Ascending aorta (tissue), 2 donors: ENCODE measurements around the gene LTBP3. TPM values are rescaled to one million over a fixed set of nuclear protein-coding genes. Genes with fewer than 3 reads are reported as not detected.
A peak's percentile ranks its signal among the peaks of the same experiment; 100 is the strongest.

Experiments used
- DNase-seq, 2 donors: peaks; one replicate each; pipeline ENCODE4 v3.0.0-alpha.2; 2019; ENCODE audit warnings: low spot score in 2 of 2
- H3K27ac ChIP-seq, 2 donors: fragments of 200-600 bp; sonication (generic); one replicate each; pipeline ENCODE4 v1.5.1; 2016 to 2017; ENCODE audit warnings: mild to moderate bottlenecking in 1 of 2
- H3K27me3 ChIP-seq: fragments of 200-600 bp; sonication (generic); one replicate; pipeline ENCODE4 v1.5.1; 2017
- H3K36me3 ChIP-seq, 2 donors: fragments of 200-600 bp; sonication (generic); one replicate each; pipeline ENCODE4 v1.5.1; 2016
- H3K4me1 ChIP-seq, 2 donors: fragments of 200-600 bp; sonication (generic); one replicate each; pipeline ENCODE4 v1.5.1; 2016 to 2017; ENCODE audit warnings: mild to moderate bottlenecking in 1 of 2
- H3K4me3 ChIP-seq, 2 donors: fragments of 200-600 bp; sonication (generic); one replicate each; pipeline ENCODE4 v1.5.1; 2016 to 2017; ENCODE audit warnings: mild to moderate bottlenecking in 1 of 2
- H3K9me3 ChIP-seq, 2 donors: fragments of 200-600 bp; sonication (generic); one replicate each; pipeline ENCODE4 v1.5.1; 2016
- CTCF ChIP-seq, 3 experiments: fragments of 200-600 bp in 2 of 3; fragments of 450-650 bp in 1 of 3; sonication (generic) in 2 of 3; IDR thresholded peaks; one replicate each; pipeline ENCODE4 v1.5.1; 2016 to 2019; ENCODE audit warnings: antibody characterized with exemption in 3 of 3, mild to moderate bottlenecking in 1 of 3, moderate library complexity in 1 of 3
- intact Hi-C: fragments of 100-400 bp; cut with DNase I; formaldehyde crosslinking; loops from one replicate; pipeline ENCODE4 v1.15.1; 2023
- total RNA-seq: library from RNA; depleted of rRNA; stranded (reverse); fragments of >200 nt; gene quantifications from one replicate; pipeline ENCODE4 v1.1.0, GENCODE V29; 2016

LTBP3 gene
- total RNA-seq, 1 donor from 2014 or later: 702 TPM

GRCh38 chr11:65562020-65562419, 3.9 kb upstream of the LTBP3 start:
- H3K27ac ChIP-seq: peak overlapping the region; percentile 97 to 99
- no peak for DNase-seq
- H3K4me1 ChIP-seq: peaks cover 18 to 47% of the 10 kb centered on the region in 2 donors
- intact Hi-C loops: no loop called here
- H3K9me3 ChIP-seq: no peaks in the 10 kb centered on the region
- no peak for TF ChIP-seq CTCF (IDR thresholded peaks at IDR 0.05)
- no peaks in the 10 kb centered on the region for H3K36me3 ChIP-seq
- no peak overlapping the region for H3K4me3 ChIP-seq
- no peaks in the 10 kb centered on the region for H3K27me3 ChIP-seq

- peak in 1 of 2 donors; percentile 84 for DNase-seq
- Histone ChIP-seq H3K36me3 (no peaks in the 10 kb centered on the region), H3K27ac (peak overlapping the region; percentile 97 to 99), H3K27me3 (no peaks in the 10 kb centered on the region), H3K9me3 (no peaks in the 10 kb centered on the region), H3K4me1 (peaks cover 18 to 58% of the 10 kb centered on the region in 2 donors), H3K4me3 (peak overlapping the region in 1 of 2 donors; percentile 0)
- intact Hi-C loops: no loop called here
- no peak for TF ChIP-seq CTCF (IDR thresholded peaks at IDR 0.05)
Observed at GRCh38 chr11:65560555-65561418, 2.6 kb upstream of the LTBP3 start.

- TF ChIP-seq CTCF (IDR thresholded peaks at IDR 0.05): no peak
- peak overlapping the region in 1 of 2 donors; percentile 82 for H3K4me3 ChIP-seq
- peak in 1 of 2 donors; percentile 83 for DNase-seq
- no peaks in the 10 kb centered on the region for H3K36me3 ChIP-seq
- no peaks in the 10 kb centered on the region for H3K27me3 ChIP-seq
- H3K4me1 ChIP-seq: peaks cover 26 to 61% of the 10 kb centered on the region in 2 donors
- peak overlapping the region; percentile 97 to 99 for H3K27ac ChIP-seq
- no peaks in the 10 kb centered on the region for H3K9me3 ChIP-seq
- intact Hi-C loops: loop anchor here (5.0 kb wide), 1 partner anchor 102 kb away; the partner anchor contains the start of gene RELA
Observed at GRCh38 chr11:65559951-65560537, 1.9 kb upstream of the LTBP3 start.

GRCh38 chr11:65559535-65559934, 1.4 kb upstream of the LTBP3 start:
- peaks cover 29 to 64% of the 10 kb centered on the region in 2 donors for H3K4me1 ChIP-seq
- no peaks in the 10 kb centered on the region for H3K36me3 ChIP-seq
- no peak for DNase-seq
- H3K9me3 ChIP-seq: no peaks in the 10 kb centered on the region
- H3K4me3 ChIP-seq: peak overlapping the region; percentile 79 to 82
- peak overlapping the region; percentile 97 to 99 for H3K27ac ChIP-seq
- intact Hi-C loops: loop anchor here (5.0 kb wide), 1 partner anchor 103 kb away; the partner anchor contains the start of gene RELA
- TF ChIP-seq CTCF (IDR thresholded peaks at IDR 0.05): no peak
- H3K27me3 ChIP-seq: no peaks in the 10 kb centered on the region

- Histone ChIP-seq H3K36me3 (peaks cover under 1 to 1% of the 10 kb centered on the region in 2 donors), H3K4me1 (peaks cover 29 to 70% of the 10 kb centered on the region in 2 donors), H3K9me3 (no peaks in the 10 kb centered on the region), H3K4me3 (peak overlapping the region; percentile 79 to 82), H3K27ac (peak overlapping the region; percentile 97 to 99), H3K27me3 (no peaks in the 10 kb centered on the region)
- DNase-seq: peak in 1 of 2 donors; percentile 88
- peak in 1 of 3 experiments; percentile 27 for TF ChIP-seq CTCF (IDR thresholded peaks at IDR 0.05)
- intact Hi-C loops: loop anchor here (1.0 to 5.0 kb wide), 3 partner anchors 11 to 103 kb away; partner anchors contain the start of genes RELA and ZNRD2
Observed at GRCh38 chr11:65558930-65559509, 861 bp upstream of the LTBP3 start.
